Brain pericyte (primary cell): Measurements from ENCODE around the gene PPP1R16B.
"Not testable (repeated sequence)": the region's sequence is repeated elsewhere in the genome, so short reads cannot be mapped to it uniquely, and the experiment has no call there.

Experiments used
- DNase-seq: peaks from one replicate; pipeline ENCODE4 v3.0.0-alpha.2; 2012; ENCODE audit warnings: low read depth, low spot score

Gene PPP1R16B

GRCh38 chr20:38935285-38935684 lies 129.8 kb downstream of the PPP1R16B start:
- no peak for DNase-seq

- DNase-seq: no peak
Observed at GRCh38 chr20:38935967-38936407, 130.5 kb downstream of the PPP1R16B start.

GRCh38 chr20:38937000-38937399 lies 131.5 kb downstream of the PPP1R16B start:
- DNase-seq: no peak

GRCh38 chr20:38937978-38938473 lies 132.5 kb downstream of the PPP1R16B start:
- DNase-seq: no peak

GRCh38 chr20:38939686-38940085 lies 134.2 kb downstream of the PPP1R16B start:
- DNase-seq: no peak

GRCh38 chr20:38940644-38941043 lies 135.1 kb downstream of the PPP1R16B start:
- no peak for DNase-seq

- DNase-seq: no peak
Observed at GRCh38 chr20:38941726-38942389, 136.4 kb downstream of the PPP1R16B start.

- DNase-seq: no peak
Observed at GRCh38 chr20:38945012-38945411, 139.5 kb downstream of the PPP1R16B start.

- no peak for DNase-seq
Observed at GRCh38 chr20:38946836-38947235, 141.3 kb downstream of the PPP1R16B start.

GRCh38 chr20:38947931-38948362 lies 142.4 kb downstream of the PPP1R16B start:
- no peak for DNase-seq

- no peak for DNase-seq
Observed at GRCh38 chr20:38950254-38950653, 144.8 kb downstream of the PPP1R16B start.

- DNase-seq: no peak
Observed at GRCh38 chr20:38951611-38952010, 146.1 kb downstream of the PPP1R16B start.

GRCh38 chr20:38952153-38952552 lies 146.7 kb downstream of the PPP1R16B start:
- no peak for DNase-seq

- DNase-seq: no peak
Observed at GRCh38 chr20:38953630-38954340, 148.3 kb downstream of the PPP1R16B start.

GRCh38 chr20:38957235-38957876 lies 151.9 kb downstream of the PPP1R16B start:
- no peak for DNase-seq

GRCh38 chr20:38957915-38958485 lies 152.5 kb downstream of the PPP1R16B start:
- DNase-seq: no peak

GRCh38 chr20:38960187-38960687 lies 154.7 kb downstream of the PPP1R16B start:
- DNase-seq: not testable (repeated sequence)

- DNase-seq: no peak
Observed at GRCh38 chr20:38961530-38962043, 156.1 kb downstream of the PPP1R16B start.

GRCh38 chr20:38962044-38962927 lies 156.8 kb downstream of the PPP1R16B start, which contains the start of gene DHX35:
Gene DHX35 (plus strand): TSS chr20:38962344. CDS start chr20:38962368, 24 bp downstream.
- peak; percentile 90 for DNase-seq

- no peak for DNase-seq
Observed at GRCh38 chr20:38962928-38963401, 157.5 kb downstream of the PPP1R16B start.
